Measurements from ENCODE around the gene SLN.

GRCh38 chr11:107688322-107688918, 23.4 kb downstream of the SLN start:
- TF ChIP-seq CTCF (IDR thresholded peaks at IDR 0.05) (no peak), POLR2A (IDR thresholded peaks at IDR 0.05) (no peak)
